AG09309 (cell line): Measurements from ENCODE around the gene LIMA1.
"Not testable (repeated sequence)": the region's sequence is repeated elsewhere in the genome, so short reads cannot be mapped to it uniquely, and the experiment has no call there.

Experiments
- DNase-seq: peaks from one replicate; pipeline ENCODE4 v3.0.0-alpha.2; 2010; ENCODE audit warnings: low read depth
- H3K4me3 ChIP-seq: 2 replicates; pipeline ENCODE4 v1.5.1; 2011; ENCODE audit warnings: mild to moderate bottlenecking, low read depth, low read length, moderate library complexity; ENCODE audit not compliant: control insufficient read depth
- CTCF ChIP-seq: IDR thresholded peaks from 2 replicates; pipeline ENCODE4 v1.5.1; 2011; ENCODE audit warnings: mild to moderate bottlenecking, low read depth, low read length, inconsistent platforms; ENCODE audit not compliant: insufficient read depth, control insufficient read depth; ENCODE audit errors: missing control alignments

The LIMA1 gene

GRCh38 chr12:50230217-50230616 lies 53.1 kb downstream of the LIMA1 start:
- H3K4me3 ChIP-seq, result no peak overlapping the region
- DNase-seq, result no peak
- no peak for TF ChIP-seq CTCF

GRCh38 chr12:50224026-50224692 lies 59.2 kb downstream of the LIMA1 start:
- TF ChIP-seq CTCF, result no peak
- H3K4me3 ChIP-seq, result no peak overlapping the region
- no peak for DNase-seq

- peak; percentile 77 for DNase-seq
- H3K4me3 ChIP-seq, result peak overlapping the region; percentile 79
- TF ChIP-seq CTCF, result peak; percentile 51
These were observed 61.0 kb downstream of the LIMA1 start for GRCh38 chr12:50222275-50222783.

GRCh38 chr12:50221228-50222008 lies 61.9 kb downstream of the LIMA1 start:
- peak; percentile 90 for DNase-seq
- no peak for TF ChIP-seq CTCF
- H3K4me3 ChIP-seq, result peak overlapping the region; percentile 79

- peak overlapping the region; percentile 79 for H3K4me3 ChIP-seq
- DNase-seq, result peak; percentile 57
- TF ChIP-seq CTCF, result no peak
These were observed 62.8 kb downstream of the LIMA1 start for GRCh38 chr12:50220363-50220995.

- DNase-seq, result no peak
- no peak for TF ChIP-seq CTCF
- H3K4me3 ChIP-seq, result peak overlapping the region; percentile 79
These were observed 63.8 kb downstream of the LIMA1 start for GRCh38 chr12:50219544-50219943.

- H3K4me3 ChIP-seq, result peak overlapping the region; percentile 8; the same call in 1 of the 2 replicates
- not testable (repeated sequence) for DNase-seq
These were observed 64.3 kb downstream of the LIMA1 start for GRCh38 chr12:50219001-50219400.
